Left forelimb (tissue), 1 donor: ENCODE measurements around the gene CEP76.
"Not testable (repeated sequence)": the region's sequence is repeated elsewhere in the genome, so short reads cannot be mapped to it uniquely, and the experiment has no call there.

Experiments
- DNase-seq: peaks from one replicate; pipeline ENCODE4 v3.0.0-alpha.2; 2018; ENCODE audit warnings: low spot score

CEP76 gene

DNA sequence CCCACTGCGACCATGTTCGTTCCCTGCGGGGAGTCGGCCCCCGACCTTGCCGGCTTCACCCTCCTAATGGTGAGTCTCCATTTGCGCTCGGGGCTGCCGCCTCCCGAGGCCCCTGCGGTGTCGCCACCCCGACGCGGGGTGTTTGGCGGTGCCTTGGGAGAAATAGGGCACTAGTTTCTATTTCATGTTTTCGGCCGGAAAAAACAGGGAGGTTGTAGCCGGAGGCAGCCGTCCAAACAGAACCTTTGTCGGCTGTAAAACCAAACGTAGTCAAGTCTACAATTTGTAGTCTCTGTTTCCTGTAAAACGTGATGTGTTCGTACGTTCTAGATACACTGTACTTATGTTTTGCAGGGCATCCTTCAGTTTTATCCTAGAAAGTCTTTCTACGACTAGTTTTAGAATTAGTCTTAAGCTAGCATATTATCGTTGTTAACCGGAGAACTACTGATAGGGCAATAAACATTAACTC is 609 bp upstream of the CEP76 start:
- no peak for DNase-seq

DNA sequence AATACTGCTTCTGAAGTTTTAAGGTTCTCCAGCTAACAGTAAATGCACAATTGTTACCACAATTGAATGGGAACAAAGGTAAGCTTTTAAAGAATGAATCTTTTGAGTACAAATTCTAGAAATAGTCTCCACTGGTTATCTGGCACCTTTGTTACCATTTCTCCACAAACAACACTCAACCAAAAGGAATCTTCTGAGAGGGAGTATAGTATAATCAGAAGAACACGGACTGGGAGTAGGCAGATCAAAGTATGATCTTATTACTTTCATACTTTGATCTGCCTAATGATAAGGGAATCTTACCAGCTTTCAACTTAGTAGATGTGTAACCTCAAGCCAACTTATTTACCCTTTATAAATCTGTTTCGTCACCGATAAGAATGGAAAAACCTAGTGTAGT is 1.4 kb downstream of the CEP76 start:
- DNase-seq: no peak

- no peak for DNase-seq
Observed at GRCh38 chr18:12699747-12700146, 2.8 kb downstream of the CEP76 start.

DNA sequence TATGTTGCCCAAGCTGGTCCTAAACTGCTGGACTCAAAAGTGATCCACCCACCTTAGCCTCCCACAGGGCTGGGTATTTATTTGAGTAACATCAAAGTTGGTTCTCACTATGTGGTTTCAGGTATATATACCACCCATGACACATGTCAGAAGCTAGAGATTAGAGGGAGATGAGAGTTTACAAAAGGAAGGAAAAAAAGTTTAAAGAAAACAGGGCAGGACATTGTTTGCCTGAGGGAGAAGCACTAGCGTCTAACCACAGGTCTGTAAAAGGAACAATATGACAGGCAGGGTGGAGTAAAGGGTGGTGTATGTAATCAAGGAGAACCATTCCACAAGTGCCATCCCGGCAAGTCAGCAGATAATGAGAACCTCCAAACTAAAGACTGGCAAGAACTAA is 8.5 kb downstream of the CEP76 start:
- no peak for DNase-seq

GRCh38 chr18:12692206-12692605 is 10.3 kb downstream of the CEP76 start:
- no peak for DNase-seq

DNA sequence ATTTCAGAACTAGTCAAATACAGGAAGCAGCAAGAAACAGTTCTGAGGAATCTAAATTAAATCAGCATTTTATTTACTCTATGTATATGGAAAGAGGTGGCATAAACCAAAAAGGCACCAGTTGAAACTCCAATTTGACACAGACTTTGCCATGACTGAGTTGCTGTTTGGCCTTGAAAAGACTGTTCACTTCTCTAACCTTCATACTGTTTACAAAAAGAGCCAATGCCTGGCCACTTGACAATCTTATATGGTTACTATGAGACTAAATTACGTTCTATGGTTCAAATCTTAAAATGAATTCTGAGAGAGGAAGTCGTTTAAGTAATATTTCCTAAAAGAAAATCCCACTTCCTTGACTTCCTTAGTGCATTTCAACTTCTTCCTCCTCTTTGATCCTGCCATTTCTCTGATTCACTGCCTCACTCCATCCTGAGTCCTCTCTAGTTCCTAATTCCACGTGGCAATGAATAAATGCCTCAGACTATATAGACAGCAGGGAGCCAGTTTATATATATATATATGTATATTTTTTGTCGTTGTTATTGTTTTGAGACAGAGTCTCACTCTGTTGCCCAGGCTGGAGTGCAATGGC is 13.2 kb downstream of the CEP76 start:
- no peak for DNase-seq

DNA sequence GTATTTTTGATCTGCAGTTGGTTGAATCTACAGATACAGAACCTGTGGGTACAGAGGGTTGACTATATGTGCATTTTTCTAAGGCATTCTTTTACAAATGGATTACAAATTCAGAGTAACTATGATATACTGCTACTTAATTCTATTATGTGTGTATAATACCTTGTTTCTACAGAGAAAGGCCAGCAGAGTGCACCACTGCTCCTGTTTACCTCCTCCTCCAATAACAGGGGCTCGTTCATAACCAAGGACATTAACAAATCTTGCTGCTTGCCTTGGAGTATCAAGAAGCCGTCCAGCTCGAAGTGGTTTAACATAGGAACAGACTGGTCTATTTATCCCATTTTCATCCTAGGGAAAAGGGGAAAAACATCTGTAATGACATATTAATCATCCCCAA is 16.4 kb downstream of the CEP76 start:
- DNase-seq: no peak

DNA sequence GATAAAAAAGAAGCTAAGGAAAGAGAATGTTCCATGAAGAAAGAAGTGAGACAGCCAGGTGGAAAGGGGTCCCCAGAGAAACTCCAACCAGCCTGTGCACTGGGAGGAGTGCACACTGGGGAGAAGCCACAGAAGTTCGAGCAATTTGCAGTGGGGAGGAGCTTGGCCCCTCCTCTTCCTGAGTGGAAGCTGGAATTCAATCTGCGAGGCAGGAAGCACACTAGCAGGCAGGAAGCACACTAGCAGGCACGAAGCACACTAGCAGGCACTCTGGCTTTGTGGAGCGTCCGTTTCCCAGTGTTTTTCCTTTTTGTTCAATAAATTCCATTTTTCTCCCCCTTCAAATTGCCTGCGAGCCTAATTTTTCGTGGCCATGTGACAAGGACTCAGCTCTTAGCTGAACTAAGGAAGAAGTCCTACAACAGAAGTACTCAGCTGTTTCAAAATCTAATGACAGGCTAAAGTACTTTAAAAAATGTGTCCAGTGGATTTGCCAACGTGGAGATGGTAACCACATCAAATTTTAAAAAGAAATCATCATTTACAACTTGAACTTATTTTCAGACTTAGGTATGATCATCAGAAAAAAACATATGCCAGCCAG is 23.2 kb downstream of the CEP76 start:
- no peak for DNase-seq

DNA sequence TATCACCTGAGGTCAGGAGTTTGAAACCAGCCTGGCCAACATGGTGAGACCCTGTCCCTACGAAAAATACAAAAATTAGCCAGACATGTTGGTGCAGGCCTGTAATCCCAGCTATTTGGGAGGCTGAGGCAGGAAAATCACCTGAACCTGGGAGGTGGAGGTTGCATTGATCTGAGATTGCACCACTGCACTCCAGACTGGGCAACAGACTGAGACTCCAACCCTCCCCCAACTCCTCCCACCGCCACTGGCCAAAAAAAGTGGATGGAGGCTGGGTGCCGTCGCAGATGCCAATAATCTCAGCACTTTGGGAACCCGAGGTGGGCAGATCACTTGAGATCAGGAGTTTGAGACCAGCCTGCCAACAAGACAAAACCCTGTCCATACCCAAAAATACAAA is 34.5 kb downstream of the CEP76 start:
- no peak for DNase-seq

- no peak for DNase-seq
Observed at GRCh38 chr18:12659904-12660605, 42.5 kb downstream of the CEP76 start.

- DNase-seq: peak; percentile 69
Observed at GRCh38 chr18:12658426-12659138, 43.9 kb downstream of the CEP76 start.

- DNase-seq: peak; percentile 79
Observed at GRCh38 chr18:12657684-12658425, 44.7 kb downstream of the CEP76 start, which contains the start of gene SPIRE1. SPIRE1 (minus strand) TSS chr18:12658107; CDS start chr18:12657866, 241 bp downstream.

- DNase-seq: peak; percentile 75
Observed at GRCh38 chr18:12656938-12657683, 45.4 kb downstream of the CEP76 start.

DNA sequence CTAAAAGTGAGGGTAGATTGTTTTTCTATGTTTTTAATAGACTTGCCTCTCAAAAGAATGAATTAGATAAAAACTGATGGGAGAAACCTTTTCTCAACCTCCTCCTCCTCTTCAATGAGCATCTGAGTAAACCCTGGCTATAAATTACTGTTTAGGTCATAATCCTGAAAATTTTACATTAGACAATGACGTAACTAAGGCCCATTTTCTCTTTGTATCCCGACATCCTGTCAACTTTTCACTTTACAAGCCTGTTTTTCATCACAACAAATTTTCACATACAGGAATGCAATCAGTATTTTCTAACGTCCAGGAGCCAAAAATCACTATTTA is 46.0 kb downstream of the CEP76 start:
- DNase-seq: no peak

- no peak for DNase-seq
Observed at GRCh38 chr18:12654971-12655370, 47.6 kb downstream of the CEP76 start.

GRCh38 chr18:12652861-12653401 is 49.6 kb downstream of the CEP76 start:
- no peak for DNase-seq

- no peak for DNase-seq
Observed at GRCh38 chr18:12651651-12652050, 50.9 kb downstream of the CEP76 start.

DNA sequence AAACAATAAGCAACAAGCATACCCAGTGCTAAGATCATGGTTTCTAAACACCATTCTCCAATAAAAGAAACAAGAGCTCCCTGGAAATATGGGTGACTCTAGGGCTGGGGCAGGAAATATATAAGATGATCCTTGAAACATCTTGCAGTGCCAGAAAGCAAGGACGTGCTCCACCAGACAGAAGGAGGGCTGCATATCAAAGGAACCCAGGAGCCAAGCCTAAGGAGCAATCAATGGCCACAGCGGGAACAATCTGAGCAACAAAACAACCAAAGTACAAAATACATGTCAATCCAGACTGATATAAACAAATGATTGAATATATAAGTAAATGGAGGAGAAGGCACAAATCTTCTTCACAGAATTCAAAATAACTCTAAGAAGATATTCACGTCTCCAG is 54.8 kb downstream of the CEP76 start:
- DNase-seq: no peak

DNA sequence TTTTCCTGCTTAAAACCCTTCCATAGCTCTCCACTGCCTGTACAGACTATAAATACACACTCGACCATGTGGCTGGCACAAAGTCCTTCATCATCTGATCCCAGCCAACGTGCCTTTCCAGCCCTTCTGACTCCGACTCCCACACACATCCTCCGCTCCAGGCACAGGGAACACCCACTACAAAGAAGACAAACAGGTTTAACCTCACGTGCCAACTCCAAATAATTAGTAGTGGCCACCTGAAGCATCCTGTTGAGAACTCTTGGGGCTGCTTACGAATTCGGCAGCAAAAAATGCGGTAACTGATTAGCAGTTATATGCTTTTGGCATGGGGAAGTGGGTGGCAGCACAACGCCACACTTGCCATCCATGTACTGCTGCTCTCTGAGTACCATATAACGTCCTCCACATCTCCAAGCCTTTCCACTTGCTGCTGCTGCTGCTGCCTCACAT is 56.7 kb downstream of the CEP76 start:
- no peak for DNase-seq

GRCh38 chr18:12645254-12645653 is 57.3 kb downstream of the CEP76 start:
- DNase-seq: no peak

GRCh38 chr18:12643756-12644155 is 58.8 kb downstream of the CEP76 start:
- DNase-seq: not testable (repeated sequence)
